GM12864 (cell line): Measurements from ENCODE around the gene STXBP5.
A peak's percentile ranks its signal among the peaks of the same experiment; 100 is the strongest.

Experiments
- DNase-seq: peaks from one replicate; pipeline ENCODE4 v3.0.0-alpha.2; 2011; ENCODE audit warnings: low read depth
- H3K4me3 ChIP-seq: 2 replicates; pipeline ENCODE4 v1.5.1; 2011; ENCODE audit warnings: mild to moderate bottlenecking, low read depth, low read length, control low read depth
- CTCF ChIP-seq: IDR thresholded peaks from 2 replicates; pipeline ENCODE4 v1.5.1; 2011; ENCODE audit warnings: low read depth, mild to moderate bottlenecking, moderate library complexity, low read length, control low read depth, inconsistent platforms; ENCODE audit errors: missing control alignments

Gene STXBP5

GRCh38 chr6:147281895-147282565 is 77.8 kb downstream of the STXBP5 start:
- H3K4me3 ChIP-seq = no peak overlapping the region
- no peak for TF ChIP-seq CTCF
- DNase-seq = no peak

GRCh38 chr6:147282566-147282959 is 78.3 kb downstream of the STXBP5 start:
- no peak for TF ChIP-seq CTCF
- no peak overlapping the region for H3K4me3 ChIP-seq
- no peak for DNase-seq

- DNase-seq = no peak
- no peak for TF ChIP-seq CTCF
- H3K4me3 ChIP-seq = no peak overlapping the region
Observed at GRCh38 chr6:147283460-147283859, 79.2 kb downstream of the STXBP5 start.

- H3K4me3 ChIP-seq = no peak overlapping the region
- DNase-seq = peak; percentile 18
- peak; percentile 23 for TF ChIP-seq CTCF
Observed at GRCh38 chr6:147285087-147285855, 81.1 kb downstream of the STXBP5 start.

- no peak overlapping the region for H3K4me3 ChIP-seq
- TF ChIP-seq CTCF = no peak
- no peak for DNase-seq
Observed at GRCh38 chr6:147287869-147288271, 83.7 kb downstream of the STXBP5 start.

- TF ChIP-seq CTCF = no peak
- no peak for DNase-seq
- H3K4me3 ChIP-seq = no peak overlapping the region
Observed at GRCh38 chr6:147297124-147297523, 92.9 kb downstream of the STXBP5 start.
